ENCODE measurements around the gene ST6GALNAC4.

The ST6GALNAC4 gene

GRCh38 chr9:127949827-127950512, 33.1 kb upstream of the ST6GALNAC4 start:
- no peak for TF ChIP-seq MYC (IDR thresholded peaks at IDR 0.05; ENCODE audit: low read depth, low read length)
- no peak for TF ChIP-seq POLR2A (IDR thresholded peaks at IDR 0.05; ENCODE audit: extremely low read depth, insufficient read length)
- no peak for TF ChIP-seq MAX (IDR thresholded peaks at IDR 0.05; ENCODE audit: low read depth, low read length)
- no peak for TF ChIP-seq CTCF (IDR thresholded peaks at IDR 0.05; ENCODE audit: low read depth, low read length)
- no peak for DNase-seq (ENCODE audit: low read depth)
- no peak overlapping the region for H3K4me3 ChIP-seq (ENCODE audit: low read depth, low read length)

GRCh38 chr9:127947841-127948710, 31.2 kb upstream of the ST6GALNAC4 start:
- no peak for TF ChIP-seq MAX (IDR thresholded peaks at IDR 0.05; ENCODE audit: low read depth, low read length)
- TF ChIP-seq CTCF (IDR thresholded peaks at IDR 0.05; ENCODE audit: low read depth, low read length): no peak
- TF ChIP-seq MYC (IDR thresholded peaks at IDR 0.05; ENCODE audit: low read depth, low read length): no peak
- TF ChIP-seq POLR2A (IDR thresholded peaks at IDR 0.05; ENCODE audit: extremely low read depth, insufficient read length): no peak
- DNase-seq (ENCODE audit: low read depth): no peak
- H3K4me3 ChIP-seq (ENCODE audit: low read depth, low read length): no peak overlapping the region

GRCh38 chr9:127946728-127947127, 29.9 kb upstream of the ST6GALNAC4 start:
- no peak for DNase-seq (ENCODE audit: low read depth)
- TF ChIP-seq CTCF (IDR thresholded peaks at IDR 0.05; ENCODE audit: low read depth, low read length): no peak
- TF ChIP-seq MAX (IDR thresholded peaks at IDR 0.05; ENCODE audit: low read depth, low read length): no peak
- TF ChIP-seq MYC (IDR thresholded peaks at IDR 0.05; ENCODE audit: low read depth, low read length): no peak
- no peak for TF ChIP-seq POLR2A (IDR thresholded peaks at IDR 0.05; ENCODE audit: extremely low read depth, insufficient read length)
- H3K4me3 ChIP-seq (ENCODE audit: low read depth, low read length): no peak overlapping the region

- TF ChIP-seq CTCF (IDR thresholded peaks at IDR 0.05; ENCODE audit: low read depth, low read length) (no peak), MAX (IDR thresholded peaks at IDR 0.05; ENCODE audit: low read depth, low read length) (no peak), POLR2A (IDR thresholded peaks at IDR 0.05; ENCODE audit: extremely low read depth, insufficient read length) (no peak), MYC (IDR thresholded peaks at IDR 0.05; ENCODE audit: low read depth, low read length) (no peak)
- no peak overlapping the region for H3K4me3 ChIP-seq (ENCODE audit: low read depth, low read length)
- DNase-seq (ENCODE audit: low read depth): no peak
These were observed 29.1 kb upstream of the ST6GALNAC4 start for GRCh38 chr9:127945942-127946341.

GRCh38 chr9:127945338-127945737, 28.5 kb upstream of the ST6GALNAC4 start:
- TF ChIP-seq MYC (IDR thresholded peaks at IDR 0.05; ENCODE audit: low read depth, low read length): no peak
- TF ChIP-seq MAX (IDR thresholded peaks at IDR 0.05; ENCODE audit: low read depth, low read length): no peak
- no peak for TF ChIP-seq CTCF (IDR thresholded peaks at IDR 0.05; ENCODE audit: low read depth, low read length)
- TF ChIP-seq POLR2A (IDR thresholded peaks at IDR 0.05; ENCODE audit: extremely low read depth, insufficient read length): no peak
- no peak for DNase-seq (ENCODE audit: low read depth)
- no peak overlapping the region for H3K4me3 ChIP-seq (ENCODE audit: low read depth, low read length)

Data from NB4 (cell line).